ENCODE measurements around the gene KCNJ12. TPM values are rescaled to one million over a fixed set of nuclear protein-coding genes. Genes with fewer than 3 reads are reported as not detected.
"Not testable (repeated sequence)": the region's sequence is repeated elsewhere in the genome, so short reads cannot be mapped to it uniquely, and the experiment has no call there.

KCNJ12 gene
- total and polyA plus RNA-seq, 2 of the 4 experiments (the other 2 are of a cell fraction) = under 0.01 to 0.10 TPM

DNA sequence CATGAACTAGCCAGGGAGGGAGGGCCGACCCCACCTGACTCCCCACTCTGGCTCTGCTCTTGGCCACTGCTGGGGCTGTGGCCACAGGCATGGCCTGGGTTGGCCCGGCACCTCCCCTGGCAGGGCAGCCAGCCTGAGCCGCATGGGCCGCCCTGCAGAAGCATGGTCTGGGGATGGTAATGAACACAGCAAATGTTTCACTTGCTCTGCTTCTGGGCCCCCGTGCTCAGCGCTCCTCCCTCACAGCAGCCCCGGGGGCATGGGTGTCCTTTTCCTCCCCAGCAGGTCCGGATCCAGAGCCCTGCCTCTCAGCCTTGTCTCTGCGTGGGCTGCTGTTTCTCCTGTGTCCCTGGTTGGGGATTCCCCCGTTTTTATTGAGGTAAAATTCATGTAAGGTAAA, 30.9 kb upstream of the KCNJ12 start:
- H4K20me1 ChIP-seq (ENCODE audit: insufficient read depth, low read length) = no peaks in the 10 kb centered on the region
- H3K9ac ChIP-seq (ENCODE audit: low read depth, low read length) = no peak overlapping the region
- no peaks in the 10 kb centered on the region for H3K36me3 ChIP-seq (ENCODE audit: control insufficient read depth, insufficient read depth, low read length)
- no peak overlapping the region for H3K4ac ChIP-seq (ENCODE audit: low read depth, low read length)
- ChIA-PET POLR2A (ENCODE audit: unreplicated experiment) (no interaction called here), CTCF (no interaction called here)
- no peak overlapping the region for H3K27ac ChIP-seq (ENCODE audit: insufficient read depth, low read length)
- TF ChIP-seq MAZ (IDR thresholded peaks at IDR 0.05; ENCODE audit: borderline replicate concordance, low read depth, low read length) = no peak
- TF ChIP-seq RAD21 (IDR thresholded peaks at IDR 0.05; ENCODE audit: low read length) = no peak
- TF ChIP-seq POLR2A (IDR thresholded peaks at IDR 0.05; ENCODE audit: low read depth, low read length) = no peak
- no peak for TF ChIP-seq MAFK (IDR thresholded peaks at IDR 0.05; ENCODE audit: low read depth, low read length)
- TF ChIP-seq, protein P1, sequence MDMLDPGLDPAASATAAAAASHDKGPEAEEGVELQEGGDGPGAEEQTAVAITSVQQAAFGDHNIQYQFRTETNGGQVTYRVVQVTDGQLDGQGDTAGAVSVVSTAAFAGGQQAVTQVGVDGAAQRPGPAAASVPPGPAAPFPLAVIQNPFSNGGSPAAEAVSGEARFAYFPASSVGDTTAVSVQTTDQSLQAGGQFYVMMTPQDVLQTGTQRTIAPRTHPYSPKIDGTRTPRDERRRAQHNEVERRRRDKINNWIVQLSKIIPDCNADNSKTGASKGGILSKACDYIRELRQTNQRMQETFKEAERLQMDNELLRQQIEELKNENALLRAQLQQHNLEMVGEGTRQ (IDR thresholded peaks at IDR 0.05; ENCODE audit: low read depth, low read length) = no peak
- no peak overlapping the region for H2BK120ac ChIP-seq (ENCODE audit: low read depth, low read length)
- no peak overlapping the region for H2BK15ac ChIP-seq (ENCODE audit: low read depth, low read length)
- WGBS, 2 experiments (ENCODE audit: extremely low coverage in 2 of 2, insufficient read length in 1 of 2) = 76% methylated on average over 3 of the region's 10 CpGs; no CpG with 5 or more reads in 1 of the 2 experiments
- no peak overlapping the region for H2BK20ac ChIP-seq (ENCODE audit: low read depth, low read length)
- H4K5ac ChIP-seq (ENCODE audit: low read depth, low read length) = no peak overlapping the region
- H2BK5ac ChIP-seq (ENCODE audit: low read depth, low read length, poor library complexity, severe bottlenecking) = no peak overlapping the region
- no peak overlapping the region for H3K56ac ChIP-seq (ENCODE audit: extremely low read depth, insufficient read depth, low read length)
- H4K8ac ChIP-seq (ENCODE audit: low read depth in 2 of 2, low read length in 2 of 2) = no peak overlapping the region
- intact Hi-C loops (cut with micrococcal nuclease) = no loop called here
- no peak for ATAC-seq (ENCODE audit: low read depth)
- no peak overlapping the region for H2AFZ ChIP-seq (replicated peaks; ENCODE audit: low read length, poor library complexity)
- peaks cover 3% of the 10 kb centered on the region; the same call in 1 of the 2 replicates for H3K27me3 ChIP-seq (ENCODE audit: control insufficient read depth, insufficient read depth, low read length)
- H3K79me1 ChIP-seq (ENCODE audit: low read depth in 1 of 2, low read length in 2 of 2) = no peaks in the 10 kb centered on the region
- H3K9me1 ChIP-seq (ENCODE audit: insufficient read depth, low read length) = no peaks in the 10 kb centered on the region
- DNase-seq = no peak
- dilution Hi-C loops (cut with HindIII; ENCODE audit: low sequenced_read_pairs, unreplicated experiment) = no loop called here
- H4K91ac ChIP-seq (ENCODE audit: insufficient read depth, low read depth, low read length) = no peak overlapping the region
- no TSS peak for BruUV-seq (replicated peaks)
- no peak overlapping the region for H3K14ac ChIP-seq (replicated peaks; ENCODE audit: low read depth, low read length)
- no peak overlapping the region for H3K4me3 ChIP-seq (ENCODE audit: insufficient read depth, low read depth, low read length)
- H3K18ac ChIP-seq (ENCODE audit: low read depth, low read length) = no peak overlapping the region
- H3K4me2 ChIP-seq (ENCODE audit: low read depth, low read length) = no peak overlapping the region
- H3K9me3 ChIP-seq (ENCODE audit: control insufficient read depth, insufficient read depth, low read length) = no peaks in the 10 kb centered on the region
- in situ Hi-C loops (cut with MboI; ENCODE audit: low sequenced_read_pairs) = no loop called here
- H2AK9ac ChIP-seq (replicated peaks; ENCODE audit: low read depth, low read length, poor library complexity) = no peak overlapping the region
- no peak overlapping the region for H3K23ac ChIP-seq (ENCODE audit: low read depth, low read length)
- no peaks in the 10 kb centered on the region for H3K4me1 ChIP-seq (ENCODE audit: control insufficient read depth, insufficient read depth, low read length)
- no peak overlapping the region for H2AK5ac ChIP-seq (ENCODE audit: low read depth, low read length)

DNA sequence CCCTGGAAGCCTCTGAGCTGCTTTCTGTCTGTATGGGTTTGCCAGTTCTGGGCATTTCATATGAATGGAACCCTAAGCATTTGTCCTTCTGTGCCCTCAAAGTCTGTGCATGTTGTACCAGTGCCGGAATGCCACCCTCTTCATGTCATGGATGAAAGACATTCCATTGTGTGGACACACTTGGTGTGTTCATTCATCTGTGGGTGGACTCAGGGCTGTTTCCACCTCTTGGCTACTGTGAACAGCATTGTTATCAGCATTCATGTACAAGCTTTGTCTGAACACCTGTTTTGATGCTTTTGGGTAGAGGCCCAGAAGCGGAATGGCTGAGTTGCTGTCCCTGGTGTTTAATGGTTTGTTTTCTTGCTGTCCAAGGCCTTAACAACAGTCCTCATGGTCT, 30.1 kb upstream of the KCNJ12 start:
- WGBS, 2 experiments (ENCODE audit: extremely low coverage in 2 of 2, insufficient read length in 1 of 2) = no CpG with 5 or more reads among the region's 2 CpGs
- H2AFZ ChIP-seq (replicated peaks; ENCODE audit: low read length, poor library complexity); H3K9me3 ChIP-seq (ENCODE audit: control insufficient read depth, insufficient read depth, low read length); H4K91ac ChIP-seq (ENCODE audit: insufficient read depth, low read depth, low read length); POLR2A ChIA-PET (ENCODE audit: unreplicated experiment); H3K4ac ChIP-seq (ENCODE audit: low read depth, low read length); H4K20me1 ChIP-seq (ENCODE audit: insufficient read depth, low read length); dilution Hi-C loops (cut with HindIII; ENCODE audit: low sequenced_read_pairs, unreplicated experiment); H2AK5ac ChIP-seq (ENCODE audit: low read depth, low read length); H2AK9ac ChIP-seq (replicated peaks; ENCODE audit: low read depth, low read length, poor library complexity); H4K8ac ChIP-seq (ENCODE audit: low read depth in 2 of 2, low read length in 2 of 2); H3K27me3 ChIP-seq (ENCODE audit: control insufficient read depth, insufficient read depth, low read length); H3K23ac ChIP-seq (ENCODE audit: low read depth, low read length); H3K56ac ChIP-seq (ENCODE audit: extremely low read depth, insufficient read depth, low read length); H4K5ac ChIP-seq (ENCODE audit: low read depth, low read length); H3K4me2 ChIP-seq (ENCODE audit: low read depth, low read length); ATAC-seq (ENCODE audit: low read depth); DNase-seq; in situ Hi-C loops (cut with MboI; ENCODE audit: low sequenced_read_pairs); H3K4me1 ChIP-seq (ENCODE audit: control insufficient read depth, insufficient read depth, low read length); intact Hi-C loops (cut with micrococcal nuclease); H3K27ac ChIP-seq (ENCODE audit: insufficient read depth, low read length); H3K14ac ChIP-seq (replicated peaks; ENCODE audit: low read depth, low read length); H3K4me3 ChIP-seq (ENCODE audit: insufficient read depth, low read depth, low read length); H3K9me1 ChIP-seq (ENCODE audit: insufficient read depth, low read length); H2BK5ac ChIP-seq (ENCODE audit: low read depth, low read length, poor library complexity, severe bottlenecking); CTCF ChIA-PET; H3K9ac ChIP-seq (ENCODE audit: low read depth, low read length); H3K18ac ChIP-seq (ENCODE audit: low read depth, low read length); H2BK15ac ChIP-seq (ENCODE audit: low read depth, low read length); BruUV-seq (replicated peaks); H3K36me3 ChIP-seq (ENCODE audit: control insufficient read depth, insufficient read depth, low read length); H2BK120ac ChIP-seq (ENCODE audit: low read depth, low read length); H3K79me1 ChIP-seq (ENCODE audit: low read depth in 1 of 2, low read length in 2 of 2); H2BK20ac ChIP-seq (ENCODE audit: low read depth, low read length): not testable (repeated sequence)
